ENCODE data around the gene MATCAP1. TPM values are rescaled to one million over a fixed set of nuclear protein-coding genes. Genes with fewer than 3 reads are reported as not detected.

Gene MATCAP1
- polyA plus RNA-seq, 1 donor (not counting 4 experiments of a cell fraction or from before 2014, with no cell fraction given), result 13.3 TPM

DNA sequence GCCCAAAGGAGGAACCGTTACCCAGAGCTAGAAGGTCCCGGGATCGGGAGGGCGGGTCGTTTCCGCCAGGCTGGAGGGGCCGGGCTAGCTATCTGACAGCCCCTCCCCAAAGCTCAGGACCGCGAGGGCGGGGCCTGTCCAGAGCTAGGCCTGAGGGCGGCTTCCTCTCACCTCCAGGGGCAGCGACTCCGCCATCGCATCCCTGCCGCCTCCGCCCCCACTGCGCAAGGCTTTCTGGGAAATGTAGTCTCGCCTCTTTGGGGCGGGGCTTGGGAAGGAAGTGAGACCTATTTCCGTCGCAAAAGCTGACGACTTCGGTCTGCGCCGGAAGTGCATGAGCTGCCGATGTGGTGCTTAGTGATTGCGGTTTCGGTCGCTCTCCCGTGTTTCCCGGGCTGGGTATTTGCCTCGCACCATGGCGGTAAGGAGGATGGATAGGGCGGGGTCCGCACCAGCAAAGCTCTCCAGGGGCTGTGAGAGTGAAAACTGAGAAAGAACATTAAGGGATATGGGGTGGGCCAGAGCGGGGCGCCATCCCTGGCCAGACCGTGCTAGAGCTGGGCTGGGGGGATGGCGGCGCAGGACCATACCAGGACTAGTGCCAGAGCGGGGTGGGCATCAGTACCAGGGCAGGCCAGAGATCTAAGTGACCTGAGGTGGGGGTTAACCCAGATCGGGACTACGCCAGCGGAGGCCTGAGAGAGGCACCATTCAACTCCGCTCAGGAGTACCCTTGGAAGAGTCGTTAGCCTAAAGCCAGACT is 43.2 kb upstream of the MATCAP1 start, which contains the start of gene TMEM208:
TMEM208 (plus strand) TSS at position 327 of the 763 bp plus-strand sequence; CDS start at position 416, 89 bp downstream.
- Histone ChIP-seq H3K79me2 (ENCODE audit: control insufficient read depth, insufficient read depth, low read length) (peaks cover 19% of the 10 kb centered on the region), H3K36me3 (ENCODE audit: control insufficient read depth in 2 of 2, extremely low read depth in 1 of 2, insufficient read depth in 2 of 2, low read length in 2 of 2) (peaks cover 23 to 30% of the 10 kb centered on the region in 2 experiments), H3K9ac (ENCODE audit: control insufficient read depth, extremely low read depth, insufficient read depth, low read length) (peak within 1 kb of the TSS; percentile 77), H2AFZ (ENCODE audit: control insufficient read depth, low read length) (peak within 1 kb of the TSS; percentile 85), H3K9me1 (ENCODE audit: control insufficient read depth, extremely low read depth, insufficient read depth, low read length) (no peaks in the 10 kb centered on the region), H3K9me3 (ENCODE audit: control insufficient read depth, low read depth, low read length) (no peaks in the 10 kb centered on the region), H3K4me1 (ENCODE audit: control insufficient read depth, extremely low read depth, insufficient read depth, low read length) (peaks cover 17% of the 10 kb centered on the region), H3K27me3 (ENCODE audit: control insufficient read depth, extremely low read depth, insufficient read depth, low read length) (no peaks in the 10 kb centered on the region), H3K4me3 (ENCODE audit: control insufficient read depth in 2 of 3, extremely low read depth in 1 of 3, insufficient read depth in 2 of 3, low read depth in 1 of 3, low read length in 3 of 3) (peak within 1 kb of the TSS; percentile 74 to 80 (median 80)), H4K20me1 (ENCODE audit: control insufficient read depth, extremely low read depth, insufficient read depth, low read length) (no peaks in the 10 kb centered on the region), H3K4me2 (ENCODE audit: control insufficient read depth, extremely low read depth, insufficient read depth, low read depth, low read length) (peak within 1 kb of the TSS; percentile 84), H3K27ac (ENCODE audit: control insufficient read depth, insufficient read depth, low read length) (peak within 1 kb of the TSS; percentile 75)
- peak; percentile 89 for DNase-seq (ENCODE audit: low read depth, low spot score)
- FAIRE-seq, result peak; percentile 76
- TF ChIP-seq, protein P1, sequence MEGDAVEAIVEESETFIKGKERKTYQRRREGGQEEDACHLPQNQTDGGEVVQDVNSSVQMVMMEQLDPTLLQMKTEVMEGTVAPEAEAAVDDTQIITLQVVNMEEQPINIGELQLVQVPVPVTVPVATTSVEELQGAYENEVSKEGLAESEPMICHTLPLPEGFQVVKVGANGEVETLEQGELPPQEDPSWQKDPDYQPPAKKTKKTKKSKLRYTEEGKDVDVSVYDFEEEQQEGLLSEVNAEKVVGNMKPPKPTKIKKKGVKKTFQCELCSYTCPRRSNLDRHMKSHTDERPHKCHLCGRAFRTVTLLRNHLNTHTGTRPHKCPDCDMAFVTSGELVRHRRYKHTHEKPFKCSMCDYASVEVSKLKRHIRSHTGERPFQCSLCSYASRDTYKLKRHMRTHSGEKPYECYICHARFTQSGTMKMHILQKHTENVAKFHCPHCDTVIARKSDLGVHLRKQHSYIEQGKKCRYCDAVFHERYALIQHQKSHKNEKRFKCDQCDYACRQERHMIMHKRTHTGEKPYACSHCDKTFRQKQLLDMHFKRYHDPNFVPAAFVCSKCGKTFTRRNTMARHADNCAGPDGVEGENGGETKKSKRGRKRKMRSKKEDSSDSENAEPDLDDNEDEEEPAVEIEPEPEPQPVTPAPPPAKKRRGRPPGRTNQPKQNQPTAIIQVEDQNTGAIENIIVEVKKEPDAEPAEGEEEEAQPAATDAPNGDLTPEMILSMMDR (optimal IDR thresholded peaks at IDR 0.05 in 1 of 3, IDR thresholded peaks at IDR 0.05 in 1 of 3, conservative IDR thresholded peaks at IDR 0.05 in 1 of 3; ENCODE audit: extremely low read depth in 1 of 3, insufficient read depth in 2 of 3, low read length in 3 of 3), result peak in 1 of 3 experiments; percentile 29
- no peak for TF ChIP-seq EZH2 (IDR thresholded peaks at IDR 0.05; ENCODE audit: low read length)
- dilution Hi-C loops (cut with MboI; ENCODE audit: extremely low pct_ligation_motif_present, low sequenced_read_pairs), result no loop called here

DNA sequence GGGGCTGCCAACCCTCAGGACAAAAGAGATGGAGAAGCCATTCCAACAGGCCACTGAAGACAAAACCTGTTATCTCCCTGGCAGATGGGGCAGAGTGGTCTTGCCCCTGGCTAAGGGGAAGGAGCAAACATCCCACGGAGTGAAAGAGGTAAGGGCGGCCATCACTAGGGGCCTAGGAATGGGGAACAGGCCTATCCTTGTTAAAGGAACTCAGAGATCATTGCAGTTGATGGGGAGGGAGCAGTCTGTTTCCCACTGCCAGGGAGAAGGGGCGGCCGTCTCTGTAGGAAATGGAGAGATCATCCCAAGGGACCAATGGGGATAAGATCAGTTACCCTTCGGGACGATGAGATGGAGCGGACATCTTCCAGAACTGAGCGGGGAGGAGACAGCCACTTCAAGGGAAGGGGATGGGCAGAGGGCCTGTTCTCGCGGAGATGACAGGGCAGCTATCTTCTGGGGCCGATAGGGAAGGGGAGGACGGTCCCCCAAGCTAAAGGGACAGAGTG is 42.6 kb upstream of the MATCAP1 start:
- H4K20me1 ChIP-seq (ENCODE audit: control insufficient read depth, extremely low read depth, insufficient read depth, low read length), result no peaks in the 10 kb centered on the region
- peaks cover 17% of the 10 kb centered on the region for H3K4me1 ChIP-seq (ENCODE audit: control insufficient read depth, extremely low read depth, insufficient read depth, low read length)
- peaks cover 19% of the 10 kb centered on the region for H3K79me2 ChIP-seq (ENCODE audit: control insufficient read depth, insufficient read depth, low read length)
- FAIRE-seq (no peak), DNase-seq (ENCODE audit: low read depth, low spot score) (no peak)
- dilution Hi-C loops (cut with MboI; ENCODE audit: extremely low pct_ligation_motif_present, low sequenced_read_pairs), result no loop called here
- no peak for TF ChIP-seq EZH2 (IDR thresholded peaks at IDR 0.05; ENCODE audit: low read length)
- TF ChIP-seq, protein P1 (optimal IDR thresholded peaks at IDR 0.05 in 1 of 3, IDR thresholded peaks at IDR 0.05 in 1 of 3, conservative IDR thresholded peaks at IDR 0.05 in 1 of 3; ENCODE audit: extremely low read depth in 1 of 3, insufficient read depth in 2 of 3, low read length in 3 of 3), result no peak
- peaks cover 16 to 26% of the 10 kb centered on the region in 2 experiments for H3K36me3 ChIP-seq (ENCODE audit: control insufficient read depth in 2 of 2, extremely low read depth in 1 of 2, insufficient read depth in 2 of 2, low read length in 2 of 2)
- peak overlapping the region; percentile 74 to 80 (median 80) for H3K4me3 ChIP-seq (ENCODE audit: control insufficient read depth in 2 of 3, extremely low read depth in 1 of 3, insufficient read depth in 2 of 3, low read depth in 1 of 3, low read length in 3 of 3)
- H3K9ac ChIP-seq (ENCODE audit: control insufficient read depth, extremely low read depth, insufficient read depth, low read length), result peak overlapping the region; percentile 71
- H3K27me3 ChIP-seq (ENCODE audit: control insufficient read depth, extremely low read depth, insufficient read depth, low read length), result no peaks in the 10 kb centered on the region
- peak overlapping the region; percentile 82 for H3K4me2 ChIP-seq (ENCODE audit: control insufficient read depth, extremely low read depth, insufficient read depth, low read depth, low read length)
- no peaks in the 10 kb centered on the region for H3K9me3 ChIP-seq (ENCODE audit: control insufficient read depth, low read depth, low read length)
- peak overlapping the region; percentile 31 for H3K27ac ChIP-seq (ENCODE audit: control insufficient read depth, insufficient read depth, low read length)
- no peaks in the 10 kb centered on the region for H3K9me1 ChIP-seq (ENCODE audit: control insufficient read depth, extremely low read depth, insufficient read depth, low read length)
- H2AFZ ChIP-seq (ENCODE audit: control insufficient read depth, low read length), result peak overlapping the region; percentile 85
